Mucosa of stomach (tissue), 1 donor: ENCODE measurements around the gene PPP2R2C.

Experiments used
- H3K27me3 ChIP-seq: one replicate; pipeline ENCODE4 v1.7.0; 2013; ENCODE audit warnings: mild to moderate bottlenecking, low read length; ENCODE audit not compliant: control insufficient read depth, insufficient read depth
- H3K36me3 ChIP-seq: one replicate; pipeline ENCODE4 v1.7.0; 2013; ENCODE audit warnings: low read length; ENCODE audit not compliant: control insufficient read depth, insufficient read depth
- H3K4me1 ChIP-seq: one replicate; pipeline ENCODE4 v1.7.0; 2013; ENCODE audit warnings: mild to moderate bottlenecking, low read length; ENCODE audit not compliant: control insufficient read depth, insufficient read depth
- H3K4me3 ChIP-seq: one replicate; pipeline ENCODE4 v1.7.0; 2013; ENCODE audit warnings: low read length
- H3K9ac ChIP-seq: one replicate; pipeline ENCODE4 v1.7.0; 2013; ENCODE audit warnings: mild to moderate bottlenecking, low read length, moderate library complexity
- H3K9me3 ChIP-seq: one replicate; pipeline ENCODE4 v1.7.0; 2013; ENCODE audit warnings: mild to moderate bottlenecking, low read length, moderate library complexity; ENCODE audit not compliant: control insufficient read depth
- donor health status: Pancreatic carcinoma.

Gene PPP2R2C

DNA sequence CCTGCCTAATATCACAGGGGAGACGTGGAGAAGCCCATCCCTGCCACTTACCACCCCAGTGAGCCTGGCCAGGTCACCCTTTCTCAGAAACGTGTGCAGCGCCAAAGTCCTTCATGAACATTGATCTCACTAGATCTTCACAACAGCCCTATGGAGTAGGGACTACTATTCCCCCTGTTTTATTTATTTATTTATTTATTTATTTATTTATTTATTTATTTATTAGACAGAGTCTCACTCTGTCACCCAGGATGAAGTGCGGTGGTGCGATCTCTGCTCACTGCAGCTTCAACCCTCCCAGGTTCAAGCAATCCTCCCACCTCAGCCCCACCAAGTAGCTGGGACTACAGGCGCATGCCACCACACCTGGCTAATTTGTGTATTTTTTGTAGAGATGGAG lies 61.8 kb downstream of the PPP2R2C start:
- Histone ChIP-seq H3K36me3 (no peaks in the 10 kb centered on the region), H3K4me3 (no peak overlapping the region), H3K9ac (no peak overlapping the region), H3K4me1 (no peaks in the 10 kb centered on the region), H3K9me3 (no peaks in the 10 kb centered on the region), H3K27me3 (no peaks in the 10 kb centered on the region)

GRCh38 chr4:6410068-6410467 lies 62.3 kb downstream of the PPP2R2C start:
- H3K27me3 ChIP-seq, result no peaks in the 10 kb centered on the region
- H3K36me3 ChIP-seq, result no peaks in the 10 kb centered on the region
- no peaks in the 10 kb centered on the region for H3K4me1 ChIP-seq
- H3K4me3 ChIP-seq, result no peak overlapping the region
- H3K9ac ChIP-seq, result no peak overlapping the region
- H3K9me3 ChIP-seq, result no peaks in the 10 kb centered on the region

GRCh38 chr4:6409381-6409780 lies 63.0 kb downstream of the PPP2R2C start:
- Histone ChIP-seq H3K4me1 (no peaks in the 10 kb centered on the region), H3K36me3 (no peaks in the 10 kb centered on the region), H3K4me3 (no peak overlapping the region), H3K27me3 (no peaks in the 10 kb centered on the region), H3K9ac (no peak overlapping the region), H3K9me3 (no peaks in the 10 kb centered on the region)

DNA sequence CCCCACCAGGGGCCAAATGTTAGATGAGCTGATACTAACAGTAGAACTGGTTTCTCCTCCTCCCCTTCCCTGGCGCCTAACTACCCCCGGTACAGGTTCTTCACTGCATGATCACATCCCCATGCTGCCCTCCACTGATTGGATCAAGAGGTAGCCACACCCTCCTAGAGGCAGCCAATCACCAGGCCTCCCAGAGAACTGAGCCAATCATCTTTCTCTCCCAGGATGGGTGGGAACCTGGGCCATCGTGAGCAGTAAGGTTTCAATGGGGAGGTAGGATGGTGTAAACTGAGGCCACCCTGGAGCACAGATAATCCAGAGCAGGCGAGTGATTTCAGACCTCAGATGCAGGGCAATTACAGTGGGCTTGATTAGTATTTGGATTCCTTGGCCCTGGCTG lies 64.2 kb downstream of the PPP2R2C start:
- H3K36me3 ChIP-seq, result no peaks in the 10 kb centered on the region
- H3K9ac ChIP-seq, result no peak overlapping the region
- no peaks in the 10 kb centered on the region for H3K9me3 ChIP-seq
- H3K27me3 ChIP-seq, result peaks cover under 1% of the 10 kb centered on the region
- no peaks in the 10 kb centered on the region for H3K4me1 ChIP-seq
- H3K4me3 ChIP-seq, result no peak overlapping the region

DNA sequence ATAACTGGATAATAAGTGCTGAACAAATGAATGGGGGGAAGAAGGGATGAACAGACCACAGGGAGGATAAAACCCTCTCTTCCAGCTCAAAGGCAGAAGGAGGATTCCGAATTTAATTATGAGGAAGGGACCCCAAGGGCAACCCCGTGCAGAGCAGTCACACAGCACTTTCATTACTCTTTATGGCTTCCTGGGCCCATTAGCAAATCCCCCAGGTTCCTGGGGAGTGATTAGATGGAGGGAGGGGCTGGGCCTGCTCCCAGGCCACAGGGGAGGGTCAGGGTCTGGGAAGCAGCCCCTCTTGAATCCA lies 67.1 kb downstream of the PPP2R2C start:
- Histone ChIP-seq H3K4me3 (no peak overlapping the region), H3K9ac (no peak overlapping the region), H3K36me3 (no peaks in the 10 kb centered on the region), H3K27me3 (peaks cover 13% of the 10 kb centered on the region), H3K9me3 (no peaks in the 10 kb centered on the region), H3K4me1 (no peaks in the 10 kb centered on the region)

GRCh38 chr4:6404611-6405396 lies 67.6 kb downstream of the PPP2R2C start:
- no peaks in the 10 kb centered on the region for H3K36me3 ChIP-seq
- no peak overlapping the region for H3K9ac ChIP-seq
- H3K9me3 ChIP-seq, result no peaks in the 10 kb centered on the region
- no peaks in the 10 kb centered on the region for H3K4me1 ChIP-seq
- peaks cover 13% of the 10 kb centered on the region for H3K27me3 ChIP-seq
- H3K4me3 ChIP-seq, result no peak overlapping the region

DNA sequence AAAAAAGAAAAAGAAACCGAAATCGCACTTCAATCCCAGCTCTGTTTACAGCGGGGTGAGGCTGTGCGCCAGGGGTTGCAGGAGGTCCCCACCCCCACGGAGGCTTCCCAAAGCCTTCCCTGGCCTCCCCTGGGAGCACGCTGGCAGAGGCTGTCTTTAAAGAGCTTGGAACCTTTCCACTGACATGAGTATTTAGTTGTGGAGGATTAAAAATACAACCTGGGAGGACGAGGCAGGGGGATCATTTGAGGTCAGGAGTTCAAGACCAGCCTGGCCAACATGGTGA lies 69.1 kb downstream of the PPP2R2C start:
- Histone ChIP-seq H3K4me3 (no peak overlapping the region), H3K9me3 (no peaks in the 10 kb centered on the region), H3K9ac (no peak overlapping the region), H3K27me3 (peaks cover 13% of the 10 kb centered on the region), H3K4me1 (no peaks in the 10 kb centered on the region), H3K36me3 (no peaks in the 10 kb centered on the region)

DNA sequence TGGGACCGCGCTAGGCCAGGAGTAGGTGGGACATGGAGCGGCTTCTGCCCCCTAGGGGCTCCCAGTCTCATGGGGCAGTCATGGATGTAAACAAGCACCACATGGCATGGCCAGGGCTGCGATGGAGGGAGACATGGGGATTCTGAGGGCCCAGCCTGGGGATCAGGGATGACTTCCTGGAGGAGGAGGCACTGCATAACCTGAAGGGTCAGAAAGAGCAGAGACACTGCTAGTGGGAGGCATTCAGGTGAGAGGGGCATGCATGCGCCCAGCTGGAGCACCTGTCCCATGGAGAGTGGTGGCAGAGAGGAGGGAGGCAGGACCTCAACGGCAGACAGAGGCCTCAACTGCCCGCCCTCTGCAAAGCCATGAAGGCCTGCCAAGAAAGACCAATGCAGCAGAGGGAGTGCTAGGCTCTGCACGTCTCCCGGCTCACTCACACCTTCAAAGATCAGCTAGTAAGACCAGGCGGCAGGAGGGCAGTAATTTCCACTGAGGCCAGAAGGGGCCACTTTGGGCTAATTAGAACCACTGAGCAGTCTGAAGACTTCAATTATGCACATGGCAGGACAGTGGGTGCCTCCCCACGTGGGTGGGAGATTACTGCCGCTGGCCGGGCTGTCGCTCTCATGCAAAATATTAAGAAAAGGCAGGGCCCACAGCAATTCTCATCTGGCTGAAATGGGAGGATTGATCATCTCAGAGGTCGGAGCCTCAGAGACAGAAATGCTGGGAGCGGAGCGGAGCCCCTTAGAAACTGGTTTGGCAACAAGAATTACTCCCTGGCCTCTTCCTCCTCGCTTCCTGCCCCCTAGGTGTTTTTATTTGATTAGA lies 69.6 kb downstream of the PPP2R2C start:
- no peaks in the 10 kb centered on the region for H3K9me3 ChIP-seq
- H3K36me3 ChIP-seq, result no peaks in the 10 kb centered on the region
- H3K4me1 ChIP-seq, result no peaks in the 10 kb centered on the region
- H3K9ac ChIP-seq, result no peak overlapping the region
- H3K27me3 ChIP-seq, result peaks cover 13% of the 10 kb centered on the region
- no peak overlapping the region for H3K4me3 ChIP-seq

GRCh38 chr4:6401797-6402196 lies 70.6 kb downstream of the PPP2R2C start:
- Histone ChIP-seq H3K9ac (no peak overlapping the region), H3K27me3 (peaks cover 13% of the 10 kb centered on the region), H3K4me3 (no peak overlapping the region), H3K36me3 (no peaks in the 10 kb centered on the region), H3K9me3 (no peaks in the 10 kb centered on the region), H3K4me1 (no peaks in the 10 kb centered on the region)

DNA sequence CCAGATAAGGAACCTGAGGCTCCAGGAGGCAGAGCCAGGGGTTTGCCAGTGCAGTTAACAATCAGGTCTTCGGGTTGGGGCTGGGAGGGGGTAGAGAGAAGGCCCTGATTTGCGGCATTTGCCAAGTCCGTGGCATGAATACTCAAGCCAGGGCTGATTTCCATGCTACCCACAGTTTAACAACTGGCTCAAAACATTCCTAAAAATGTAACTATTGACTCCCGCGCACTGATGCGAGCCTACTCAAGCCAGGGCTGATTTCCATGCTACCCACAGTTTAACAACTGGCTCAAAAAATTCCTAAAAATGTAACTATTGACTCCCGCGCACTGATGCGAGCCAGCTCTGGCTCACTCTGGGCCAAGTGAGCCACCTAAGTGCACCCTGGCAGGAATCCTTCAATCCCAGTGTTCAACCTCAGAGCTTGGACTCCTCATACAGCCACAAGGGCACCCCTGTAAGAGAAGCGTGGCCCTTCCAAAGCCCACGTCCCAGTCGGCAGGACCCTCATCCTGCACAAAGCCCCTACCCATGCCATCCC lies 75.6 kb downstream of the PPP2R2C start:
- Histone ChIP-seq H3K4me1 (no peaks in the 10 kb centered on the region), H3K9me3 (no peaks in the 10 kb centered on the region), H3K4me3 (no peak overlapping the region), H3K9ac (no peak overlapping the region), H3K27me3 (peaks cover 4% of the 10 kb centered on the region), H3K36me3 (no peaks in the 10 kb centered on the region)

DNA sequence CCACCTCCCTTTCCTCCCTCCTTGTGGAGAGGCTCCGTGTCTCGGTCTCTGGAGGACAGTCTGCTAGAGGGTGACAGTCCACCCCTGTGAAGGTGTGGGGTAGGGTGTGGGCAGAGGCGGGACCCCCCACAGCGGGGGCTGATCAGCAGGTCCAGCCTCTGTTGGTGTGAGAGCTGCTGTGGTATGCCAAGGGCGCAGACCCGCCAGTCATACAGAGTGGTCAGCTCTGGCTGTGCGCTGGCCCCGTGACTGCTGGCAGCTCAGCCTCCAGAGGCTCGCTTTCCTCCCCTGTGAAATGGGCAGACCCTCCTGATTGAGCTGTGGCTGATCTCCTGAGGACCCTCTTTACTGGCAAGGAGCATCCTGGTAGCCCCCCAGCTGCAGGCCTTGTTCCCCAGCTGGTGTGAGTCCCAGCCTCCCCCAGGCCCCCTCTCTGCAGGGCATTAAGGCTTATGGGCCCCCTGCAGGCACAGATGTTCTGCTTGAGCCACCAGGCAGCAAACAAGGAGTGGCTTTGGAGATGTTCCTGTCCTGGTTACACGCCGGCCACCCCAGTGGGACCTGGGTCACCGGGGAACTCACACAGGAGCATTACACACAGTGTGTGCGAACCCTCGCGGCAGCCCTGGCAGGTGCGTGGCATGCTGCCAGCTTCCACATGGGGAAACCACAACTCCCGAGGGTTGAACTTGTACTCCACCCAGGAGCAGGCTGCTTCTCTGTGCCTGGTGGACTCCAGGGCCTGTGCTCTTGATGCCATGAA lies 76.8 kb downstream of the PPP2R2C start:
- no peaks in the 10 kb centered on the region for H3K36me3 ChIP-seq
- no peaks in the 10 kb centered on the region for H3K4me1 ChIP-seq
- H3K9me3 ChIP-seq, result no peaks in the 10 kb centered on the region
- H3K9ac ChIP-seq, result no peak overlapping the region
- no peak overlapping the region for H3K4me3 ChIP-seq
- no peaks in the 10 kb centered on the region for H3K27me3 ChIP-seq

- no peaks in the 10 kb centered on the region for H3K36me3 ChIP-seq
- H3K4me1 ChIP-seq, result no peaks in the 10 kb centered on the region
- H3K4me3 ChIP-seq, result no peak overlapping the region
- H3K9ac ChIP-seq, result no peak overlapping the region
- H3K27me3 ChIP-seq, result no peaks in the 10 kb centered on the region
- no peaks in the 10 kb centered on the region for H3K9me3 ChIP-seq
These were observed 77.7 kb downstream of the PPP2R2C start for GRCh38 chr4:6394671-6395081.
